Nephron progenitor cell (in vitro differentiated cells): ENCODE measurements around the gene TCF7L2.

ENCODE experiments used
- DNase-seq: peaks from one replicate; pipeline ENCODE4 v3.0.0; 2021
- H3K27ac Mint-ChIP-seq: 2 replicates; pipeline ENCODE4 v1.8.0; 2021; ENCODE audit warnings: mild to moderate bottlenecking, moderate library complexity, mixed read lengths
- H3K27me3 Mint-ChIP-seq: 2 replicates; pipeline ENCODE4 v1.8.0; 2021; ENCODE audit warnings: mild to moderate bottlenecking, low read depth, mixed read lengths; ENCODE audit not compliant: poor library complexity
- H3K36me3 Mint-ChIP-seq: 2 replicates; pipeline ENCODE4 v1.8.0; 2021; ENCODE audit warnings: low read depth, mixed read lengths
- H3K4me1 Mint-ChIP-seq: 2 replicates; pipeline ENCODE4 v1.8.0; 2021; ENCODE audit warnings: mixed read lengths
- H3K4me3 Mint-ChIP-seq: 2 replicates; pipeline ENCODE4 v1.8.0; 2021; ENCODE audit warnings: mild to moderate bottlenecking, moderate library complexity, mixed read lengths
- H3K9me3 Mint-ChIP-seq: 2 replicates; pipeline ENCODE4 v1.8.0; 2021; ENCODE audit warnings: mild to moderate bottlenecking, moderate library complexity, mixed read lengths
- CTCF ChIP-seq: fragments of 200-600 bp; sonication (generic); IDR thresholded peaks from 2 replicates; pipeline ENCODE4 v1.5.0; 2021; ENCODE audit warnings: antibody characterized with exemption

Gene TCF7L2

GRCh38 chr10:112963835-112964234 lies 13.8 kb downstream of the TCF7L2 start:
- peaks cover 54% of the 10 kb centered on the region for H3K36me3 Mint-ChIP-seq

GRCh38 chr10:112964482-112964881 lies 14.4 kb downstream of the TCF7L2 start:
- Mint-ChIP-seq H3K27me3 (peaks cover 2% of the 10 kb centered on the region), H3K4me1 (peaks cover 61% of the 10 kb centered on the region), H3K27ac (no peak overlapping the region), H3K9me3 (peaks cover 5% of the 10 kb centered on the region), H3K36me3 (peaks cover 61% of the 10 kb centered on the region), H3K4me3 (no peak overlapping the region)
- TF ChIP-seq CTCF = no peak
- no peak for DNase-seq

More at GRCh38 chr10:112963835-112964234, 13.8 kb downstream of the TCF7L2 start:
- Mint-ChIP-seq H3K27me3 (peaks cover 2% of the 10 kb centered on the region), H3K27ac (no peak overlapping the region), H3K4me1 (peaks cover 63% of the 10 kb centered on the region), H3K9me3 (no peaks in the 10 kb centered on the region), H3K4me3 (no peak overlapping the region)
- no peak for DNase-seq
- TF ChIP-seq CTCF = no peak

GRCh38 chr10:112966194-112966855 lies 16.3 kb downstream of the TCF7L2 start:
- no peak for TF ChIP-seq CTCF
- Mint-ChIP-seq H3K9me3 (peaks cover 5% of the 10 kb centered on the region), H3K36me3 (peaks cover 69% of the 10 kb centered on the region), H3K27ac (peak overlapping the region; percentile 7), H3K27me3 (peaks cover 2% of the 10 kb centered on the region), H3K4me1 (peaks cover 57% of the 10 kb centered on the region), H3K4me3 (no peak overlapping the region)
- DNase-seq = no peak

- Mint-ChIP-seq H3K9me3 (peaks cover 5% of the 10 kb centered on the region), H3K4me3 (no peak overlapping the region), H3K27me3 (peaks cover under 1% of the 10 kb centered on the region), H3K27ac (no peak overlapping the region), H3K4me1 (peaks cover 48% of the 10 kb centered on the region), H3K36me3 (peaks cover 75% of the 10 kb centered on the region)
- no peak for TF ChIP-seq CTCF
- DNase-seq = no peak
Measured at GRCh38 chr10:112967200-112967599, 17.2 kb downstream of the TCF7L2 start.

- no peak for TF ChIP-seq CTCF
- Mint-ChIP-seq H3K36me3 (peaks cover 87% of the 10 kb centered on the region), H3K27ac (no peak overlapping the region), H3K4me3 (no peak overlapping the region), H3K27me3 (no peaks in the 10 kb centered on the region), H3K9me3 (peaks cover 5% of the 10 kb centered on the region), H3K4me1 (peaks cover 34% of the 10 kb centered on the region)
- no peak for DNase-seq
Measured at GRCh38 chr10:112969131-112969530, 19.1 kb downstream of the TCF7L2 start.

- H3K4me3 Mint-ChIP-seq = no peak overlapping the region
- H3K4me1 Mint-ChIP-seq = peaks cover 31% of the 10 kb centered on the region
- H3K9me3 Mint-ChIP-seq = peaks cover 5% of the 10 kb centered on the region
- no peak for TF ChIP-seq CTCF
- H3K27ac Mint-ChIP-seq = no peak overlapping the region
- DNase-seq = no peak
- no peaks in the 10 kb centered on the region for H3K27me3 Mint-ChIP-seq
- peaks cover 85% of the 10 kb centered on the region for H3K36me3 Mint-ChIP-seq
Measured at GRCh38 chr10:112969542-112969941, 19.5 kb downstream of the TCF7L2 start.
